ENCODE data around the gene NPRL2. TPM values are rescaled to one million over a fixed set of nuclear protein-coding genes. Genes with fewer than 3 reads are reported as not detected.
A peak's percentile ranks its signal among the peaks of the same experiment; 100 is the strongest.

The NPRL2 gene
- total and polyA plus RNA-seq, 9 of the 15 experiments (the other 6 are each of a cell fraction or from before 2014, with no cell fraction given): 17.4 to 40.4 (median 24.4) TPM

DNA sequence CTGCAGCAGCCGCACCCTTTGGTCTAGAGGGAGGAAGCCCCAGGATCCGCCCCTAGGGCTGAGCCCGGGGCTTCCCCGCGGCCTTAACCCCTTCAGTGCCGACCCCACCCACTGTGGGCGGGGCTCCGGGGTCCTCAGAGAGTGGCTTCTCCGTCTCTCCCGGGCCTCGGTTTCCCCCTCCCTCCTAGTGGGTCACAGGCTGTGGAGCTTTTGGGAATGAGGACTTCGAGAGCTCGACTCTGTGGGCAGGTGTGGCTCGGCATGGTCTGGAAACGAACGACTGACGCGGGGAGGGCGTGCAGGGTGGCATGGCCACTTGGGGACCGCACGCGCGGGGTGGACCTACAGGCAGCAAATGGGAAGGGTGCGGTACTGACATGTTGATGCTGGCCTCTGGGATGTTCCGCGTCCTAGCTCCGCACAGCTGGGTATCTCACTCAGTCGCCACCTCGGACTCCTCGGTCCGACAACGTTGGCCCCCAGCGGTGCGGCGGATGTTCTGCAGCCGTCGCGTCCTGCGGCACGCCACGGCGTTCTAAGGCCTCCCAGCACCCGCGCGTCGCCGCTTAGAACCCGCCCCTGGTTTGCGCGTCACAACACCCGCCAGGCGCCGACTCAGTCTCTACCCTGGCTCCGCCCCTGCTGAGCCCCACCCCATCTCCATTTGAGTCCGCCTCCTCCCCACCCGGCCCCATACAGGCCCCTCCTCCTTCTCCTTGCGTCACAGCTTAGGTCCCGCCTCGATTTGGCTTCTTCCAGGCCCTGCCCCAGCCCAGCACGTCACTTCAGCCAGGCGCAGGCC lies 51.5 kb downstream of the NPRL2 start, which contains the start of the genes HYAL3 and NAA80 (continued):
- TF ChIP-seq, protein P1, sequence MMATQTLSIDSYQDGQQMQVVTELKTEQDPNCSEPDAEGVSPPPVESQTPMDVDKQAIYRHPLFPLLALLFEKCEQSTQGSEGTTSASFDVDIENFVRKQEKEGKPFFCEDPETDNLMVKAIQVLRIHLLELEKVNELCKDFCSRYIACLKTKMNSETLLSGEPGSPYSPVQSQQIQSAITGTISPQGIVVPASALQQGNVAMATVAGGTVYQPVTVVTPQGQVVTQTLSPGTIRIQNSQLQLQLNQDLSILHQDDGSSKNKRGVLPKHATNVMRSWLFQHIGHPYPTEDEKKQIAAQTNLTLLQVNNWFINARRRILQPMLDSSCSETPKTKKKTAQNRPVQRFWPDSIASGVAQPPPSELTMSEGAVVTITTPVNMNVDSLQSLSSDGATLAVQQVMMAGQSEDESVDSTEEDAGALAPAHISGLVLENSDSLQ (IDR thresholded peaks at IDR 0.05): no peak
- 0 out of 2 replicates have a peak, but pooled peaks have one; percentile 30 for TF ChIP-seq KAT7 (CRISPR knock-in tag; IDR thresholded peaks at IDR 0.05; ENCODE audit: borderline replicate concordance)
- TF ChIP-seq ZNF584 (CRISPR knock-in tag; IDR thresholded peaks at IDR 0.05; ENCODE audit: low read depth): no peak
- 0 out of 2 replicates have a peak, but pooled peaks have one; percentile 13 for TF ChIP-seq CC2D1A (IDR thresholded peaks at IDR 0.05)
- peak; percentile 24; the same call in 1 of the 2 replicates for TF ChIP-seq LARP7 (IDR thresholded peaks at IDR 0.05)
- TF ChIP-seq ERF (CRISPR knock-in tag; IDR thresholded peaks at IDR 0.05): no peak
- TF ChIP-seq CREM (IDR thresholded peaks at IDR 0.05; ENCODE audit: low read depth): peak; percentile 91
- TF ChIP-seq ZNF124 (CRISPR knock-in tag; IDR thresholded peaks at IDR 0.05): no peak
- peak; percentile 50; the same call in 1 of the 2 replicates for TF ChIP-seq SIN3B (IDR thresholded peaks at IDR 0.05; ENCODE audit: low read depth)
- TF ChIP-seq ZBTB7A (IDR thresholded peaks at IDR 0.05; ENCODE audit: borderline replicate concordance, control insufficient read depth, low read depth, low read length): peak; percentile 76; the same call in 1 of the 2 replicates
- TF ChIP-seq TAF9B (IDR thresholded peaks at IDR 0.05; ENCODE audit: partially characterized antibody): peak; percentile 18
- TF ChIP-seq RAD21 (CRISPR knock-in tag; conservative IDR thresholded peaks at IDR 0.05 in 1 of 2, IDR thresholded peaks at IDR 0.05 in 1 of 2): no peak
- TF ChIP-seq TCF7 (IDR thresholded peaks at IDR 0.05; ENCODE audit: borderline replicate concordance): 0 out of 2 replicates have a peak, but pooled peaks have one; percentile 43
- TF ChIP-seq SMAD4 (CRISPR knock-in tag; conservative IDR thresholded peaks at IDR 0.05): peak; percentile 80; the same call in 1 of the 2 replicates
- TF ChIP-seq, protein P2, sequence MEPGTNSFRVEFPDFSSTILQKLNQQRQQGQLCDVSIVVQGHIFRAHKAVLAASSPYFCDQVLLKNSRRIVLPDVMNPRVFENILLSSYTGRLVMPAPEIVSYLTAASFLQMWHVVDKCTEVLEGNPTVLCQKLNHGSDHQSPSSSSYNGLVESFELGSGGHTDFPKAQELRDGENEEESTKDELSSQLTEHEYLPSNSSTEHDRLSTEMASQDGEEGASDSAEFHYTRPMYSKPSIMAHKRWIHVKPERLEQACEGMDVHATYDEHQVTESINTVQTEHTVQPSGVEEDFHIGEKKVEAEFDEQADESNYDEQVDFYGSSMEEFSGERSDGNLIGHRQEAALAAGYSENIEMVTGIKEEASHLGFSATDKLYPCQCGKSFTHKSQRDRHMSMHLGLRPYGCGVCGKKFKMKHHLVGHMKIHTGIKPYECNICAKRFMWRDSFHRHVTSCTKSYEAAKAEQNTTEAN (CRISPR knock-in tag; IDR thresholded peaks at IDR 0.05): 0 out of 2 replicates have a peak, but pooled peaks have one; percentile 57
- TF ChIP-seq, protein P3, sequence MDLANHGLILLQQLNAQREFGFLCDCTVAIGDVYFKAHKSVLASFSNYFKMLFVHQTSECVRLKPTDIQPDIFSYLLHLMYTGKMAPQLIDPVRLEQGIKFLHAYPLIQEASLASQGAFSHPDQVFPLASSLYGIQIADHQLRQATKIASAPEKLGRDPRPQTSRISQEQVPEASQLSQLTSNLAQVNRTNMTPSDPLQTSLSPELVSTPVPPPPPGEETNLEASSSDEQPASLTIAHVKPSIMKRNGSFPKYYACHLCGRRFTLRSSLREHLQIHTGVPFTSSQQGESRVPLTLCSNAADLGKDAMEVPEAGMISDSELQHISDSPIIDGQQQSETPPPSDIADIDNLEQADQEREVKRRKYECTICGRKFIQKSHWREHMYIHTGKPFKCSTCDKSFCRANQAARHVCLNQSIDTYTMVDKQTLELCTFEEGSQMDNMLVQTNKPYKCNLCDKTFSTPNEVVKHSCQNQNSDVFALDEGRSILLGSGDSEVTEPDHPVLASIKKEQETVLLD (IDR thresholded peaks at IDR 0.05): peak; percentile 59; the same call in 1 of the 2 replicates
- TF ChIP-seq, protein P4, sequence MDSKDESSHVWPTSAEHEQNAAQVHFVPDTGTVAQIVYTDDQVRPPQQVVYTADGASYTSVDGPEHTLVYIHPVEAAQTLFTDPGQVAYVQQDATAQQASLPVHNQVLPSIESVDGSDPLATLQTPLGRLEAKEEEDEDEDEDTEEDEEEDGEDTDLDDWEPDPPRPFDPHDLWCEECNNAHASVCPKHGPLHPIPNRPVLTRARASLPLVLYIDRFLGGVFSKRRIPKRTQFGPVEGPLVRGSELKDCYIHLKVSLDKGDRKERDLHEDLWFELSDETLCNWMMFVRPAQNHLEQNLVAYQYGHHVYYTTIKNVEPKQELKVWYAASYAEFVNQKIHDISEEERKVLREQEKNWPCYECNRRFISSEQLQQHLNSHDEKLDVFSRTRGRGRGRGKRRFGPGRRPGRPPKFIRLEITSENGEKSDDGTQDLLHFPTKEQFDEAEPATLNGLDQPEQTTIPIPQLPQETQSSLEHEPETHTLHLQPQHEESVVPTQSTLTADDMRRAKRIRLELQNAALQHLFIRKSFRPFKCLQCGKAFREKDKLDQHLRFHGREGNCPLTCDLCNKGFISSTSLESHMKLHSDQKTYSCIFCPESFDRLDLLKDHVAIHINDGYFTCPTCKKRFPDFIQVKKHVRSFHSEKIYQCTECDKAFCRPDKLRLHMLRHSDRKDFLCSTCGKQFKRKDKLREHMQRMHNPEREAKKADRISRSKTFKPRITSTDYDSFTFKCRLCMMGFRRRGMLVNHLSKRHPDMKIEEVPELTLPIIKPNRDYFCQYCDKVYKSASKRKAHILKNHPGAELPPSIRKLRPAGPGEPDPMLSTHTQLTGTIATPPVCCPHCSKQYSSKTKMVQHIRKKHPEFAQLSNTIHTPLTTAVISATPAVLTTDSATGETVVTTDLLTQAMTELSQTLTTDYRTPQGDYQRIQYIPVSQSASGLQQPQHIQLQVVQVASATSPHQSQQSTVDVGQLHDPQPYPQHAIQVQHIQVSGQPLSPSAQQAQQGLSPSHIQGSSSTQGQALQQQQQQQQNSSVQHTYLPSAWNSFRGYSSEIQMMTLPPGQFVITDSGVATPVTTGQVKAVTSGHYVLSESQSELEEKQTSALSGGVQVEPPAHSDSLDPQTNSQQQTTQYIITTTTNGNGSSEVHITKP (IDR thresholded peaks at IDR 0.05; ENCODE audit: partially characterized antibody): peak; percentile 23
- TF ChIP-seq, protein P5, sequence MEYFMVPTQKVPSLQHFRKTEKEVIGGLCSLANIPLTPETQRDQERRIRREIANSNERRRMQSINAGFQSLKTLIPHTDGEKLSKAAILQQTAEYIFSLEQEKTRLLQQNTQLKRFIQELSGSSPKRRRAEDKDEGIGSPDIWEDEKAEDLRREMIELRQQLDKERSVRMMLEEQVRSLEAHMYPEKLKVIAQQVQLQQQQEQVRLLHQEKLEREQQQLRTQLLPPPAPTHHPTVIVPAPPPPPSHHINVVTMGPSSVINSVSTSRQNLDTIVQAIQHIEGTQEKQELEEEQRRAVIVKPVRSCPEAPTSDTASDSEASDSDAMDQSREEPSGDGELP (CRISPR knock-in tag; IDR thresholded peaks at IDR 0.05; ENCODE audit: borderline replicate concordance): peak; percentile 92

Measured in K562 (cell line).